HG02588 (cell line): ENCODE measurements around the gene IPO13.
A peak's percentile ranks its signal among the peaks of the same experiment; 100 is the strongest.

Source experiments
- ATAC-seq: cut with Tn5 transposase; IDR thresholded peaks from one replicate; pipeline ENCODE4 v1.9.1; 2021; ENCODE audit warnings: mild to moderate bottlenecking, moderate library complexity; ENCODE audit not compliant: unreplicated experiment

Gene IPO13

DNA sequence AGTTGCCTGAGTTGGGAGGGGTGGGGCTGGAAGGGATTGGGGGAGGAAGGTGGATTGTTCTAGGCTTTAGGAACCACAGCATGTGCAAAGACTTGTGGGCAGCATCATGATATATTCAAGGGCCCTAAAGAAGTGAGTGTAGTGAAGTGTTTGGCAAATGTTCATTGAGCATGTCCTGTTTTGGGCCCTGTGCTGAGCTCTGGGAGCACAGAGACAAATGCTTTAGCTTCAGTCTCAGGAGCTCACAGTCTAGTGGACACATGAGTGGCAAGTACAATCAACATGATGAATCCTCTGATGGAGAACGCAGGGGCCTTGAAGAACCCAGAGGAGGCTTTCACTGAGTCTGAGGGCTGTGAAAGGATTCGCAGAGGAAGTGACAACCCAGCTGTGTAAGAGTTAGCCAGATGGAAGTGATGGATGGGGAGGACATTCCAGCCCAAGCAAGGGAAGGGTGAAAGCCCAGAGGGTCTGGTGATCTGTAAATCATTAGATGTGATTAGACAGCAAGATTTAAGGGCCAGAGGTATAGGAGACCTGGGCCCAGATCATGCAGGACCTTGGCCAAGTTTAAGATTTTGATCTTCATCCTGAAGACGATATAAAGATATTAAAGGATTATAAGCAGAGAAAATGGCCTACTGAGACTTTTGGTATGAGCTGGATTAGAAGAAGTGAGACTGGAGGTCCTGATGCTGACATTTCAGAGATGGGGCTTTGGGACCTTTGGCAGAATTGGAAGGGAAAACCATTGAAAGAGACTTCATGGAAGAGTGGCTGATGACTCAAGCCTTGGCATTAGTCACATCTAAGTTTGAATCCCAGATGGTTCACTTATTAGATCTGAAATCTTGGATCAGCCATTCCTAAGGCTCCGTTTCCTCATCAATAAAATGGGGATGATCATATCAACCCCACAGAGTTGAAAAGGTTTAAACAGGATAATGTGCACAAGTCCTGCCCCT is 4.6 kb downstream of the IPO13 start:
- ATAC-seq = no peak

GRCh38 chr1:43952731-43953346 is 6.1 kb downstream of the IPO13 start:
- no peak for ATAC-seq

- no peak for ATAC-seq
Observed at GRCh38 chr1:43953361-43953760, 6.6 kb downstream of the IPO13 start.

DNA sequence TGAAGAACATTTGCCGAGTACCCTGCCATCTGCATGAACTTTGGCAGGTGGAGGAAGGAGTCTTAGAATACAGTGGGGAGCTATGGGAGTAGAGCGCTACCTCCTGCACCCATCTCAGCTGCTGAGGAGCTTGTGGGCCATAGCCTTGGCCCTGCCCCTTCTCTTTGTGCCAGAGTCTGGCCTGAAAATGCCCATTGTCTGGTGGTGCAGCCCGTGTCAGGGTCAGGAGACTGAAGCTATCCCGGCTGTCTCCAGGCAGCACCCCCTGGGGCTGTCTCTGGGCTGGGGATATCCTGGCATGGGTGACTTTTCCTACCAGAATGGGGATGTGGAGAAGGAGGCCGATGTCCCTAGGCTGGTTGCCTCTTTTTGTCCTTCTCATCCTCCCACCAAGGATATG is 7.3 kb downstream of the IPO13 start:
- no peak for ATAC-seq

- no peak for ATAC-seq
Observed at GRCh38 chr1:43956234-43956633, 9.5 kb downstream of the IPO13 start.

GRCh38 chr1:43957407-43958040 is 10.8 kb downstream of the IPO13 start:
- no peak for ATAC-seq

GRCh38 chr1:43958351-43959255 is 11.9 kb downstream of the IPO13 start:
- ATAC-seq = no peak

DNA sequence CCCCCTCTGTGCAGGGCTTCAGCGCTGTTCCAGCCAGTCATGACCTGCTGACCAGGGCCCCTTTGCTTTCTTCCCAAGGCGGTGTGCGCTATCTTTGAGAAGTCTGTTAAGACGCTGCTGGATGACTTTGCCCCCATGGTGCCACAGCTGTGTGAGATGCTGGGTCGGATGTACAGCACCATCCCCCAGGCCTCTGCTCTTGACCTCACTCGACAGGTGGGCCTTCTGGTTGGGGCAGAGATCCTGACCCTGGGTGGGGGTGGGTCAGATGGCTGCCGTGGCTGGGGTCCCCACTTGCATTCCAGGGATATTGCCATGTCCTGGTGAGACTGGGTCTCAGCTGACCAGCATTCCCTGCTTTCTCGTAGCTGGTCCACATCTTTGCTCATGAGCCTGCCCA is 14.0 kb downstream of the IPO13 start:
- ATAC-seq = no peak

DNA sequence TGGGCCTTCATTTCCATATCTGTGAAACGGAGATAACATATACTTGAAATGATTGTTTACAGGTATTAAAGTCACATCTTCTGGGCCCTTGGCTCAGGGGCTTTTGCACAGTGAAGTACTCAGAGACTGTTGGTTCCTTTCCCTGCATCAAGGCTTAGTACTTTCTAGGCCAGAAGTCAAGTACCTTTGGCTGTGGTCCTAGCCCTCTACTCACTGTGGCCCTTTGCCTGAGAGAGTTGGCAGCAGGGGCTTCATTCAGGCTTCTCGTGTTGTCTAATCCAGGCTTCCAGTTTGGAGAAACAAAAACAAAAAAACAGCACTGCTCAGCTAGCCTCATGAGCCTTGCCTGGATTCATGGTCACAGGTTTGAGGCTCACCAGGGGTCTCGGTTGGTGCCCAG is 14.9 kb downstream of the IPO13 start:
- no peak for ATAC-seq

DNA sequence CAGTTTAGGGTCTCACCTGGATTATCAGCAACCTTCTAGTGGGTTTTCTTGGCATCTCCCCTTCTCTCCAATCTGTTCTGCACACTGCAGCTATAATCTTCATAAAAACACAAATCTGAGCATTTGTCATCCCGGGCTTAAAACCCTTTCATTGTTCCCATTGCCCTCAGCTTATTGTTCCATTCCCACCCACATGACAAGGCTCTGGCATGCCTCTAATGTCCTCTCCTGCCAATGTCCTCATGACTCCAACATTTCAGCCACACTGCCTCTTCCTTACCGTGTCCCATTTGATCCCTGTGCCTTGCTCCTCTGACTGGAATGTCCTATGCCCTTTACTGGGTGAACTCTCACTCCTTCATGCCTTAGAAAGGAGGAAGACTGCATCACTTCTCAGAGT is 15.6 kb downstream of the IPO13 start:
- ATAC-seq = no peak

DNA sequence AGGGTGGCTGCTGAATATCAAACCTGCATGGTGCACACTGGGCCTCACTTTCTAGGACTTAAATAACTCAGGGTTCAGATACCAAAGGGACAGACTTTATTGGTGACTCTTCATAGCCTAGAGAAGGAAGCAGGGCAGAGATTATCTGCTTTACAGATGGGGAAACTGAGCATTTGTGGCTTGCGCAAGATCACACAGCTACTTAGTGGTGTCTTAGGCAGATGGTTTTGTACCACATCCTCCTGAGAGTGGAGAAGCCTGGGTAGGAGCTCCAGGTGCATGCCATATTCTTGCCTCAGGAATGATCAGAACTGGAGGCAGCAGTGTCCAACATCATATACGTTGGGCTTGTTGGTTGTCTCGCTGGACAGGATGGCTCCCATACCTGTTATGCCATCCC is 16.3 kb downstream of the IPO13 start:
- no peak for ATAC-seq

GRCh38 chr1:43963890-43964289 is 17.1 kb downstream of the IPO13 start:
- ATAC-seq = no peak

- ATAC-seq = no peak
Observed at GRCh38 chr1:43965316-43965715, 18.6 kb downstream of the IPO13 start.

- ATAC-seq = no peak
Observed at GRCh38 chr1:43968348-43968948, 21.7 kb downstream of the IPO13 start.

GRCh38 chr1:43969416-43969745 is 22.6 kb downstream of the IPO13 start:
- ATAC-seq = no peak

DNA sequence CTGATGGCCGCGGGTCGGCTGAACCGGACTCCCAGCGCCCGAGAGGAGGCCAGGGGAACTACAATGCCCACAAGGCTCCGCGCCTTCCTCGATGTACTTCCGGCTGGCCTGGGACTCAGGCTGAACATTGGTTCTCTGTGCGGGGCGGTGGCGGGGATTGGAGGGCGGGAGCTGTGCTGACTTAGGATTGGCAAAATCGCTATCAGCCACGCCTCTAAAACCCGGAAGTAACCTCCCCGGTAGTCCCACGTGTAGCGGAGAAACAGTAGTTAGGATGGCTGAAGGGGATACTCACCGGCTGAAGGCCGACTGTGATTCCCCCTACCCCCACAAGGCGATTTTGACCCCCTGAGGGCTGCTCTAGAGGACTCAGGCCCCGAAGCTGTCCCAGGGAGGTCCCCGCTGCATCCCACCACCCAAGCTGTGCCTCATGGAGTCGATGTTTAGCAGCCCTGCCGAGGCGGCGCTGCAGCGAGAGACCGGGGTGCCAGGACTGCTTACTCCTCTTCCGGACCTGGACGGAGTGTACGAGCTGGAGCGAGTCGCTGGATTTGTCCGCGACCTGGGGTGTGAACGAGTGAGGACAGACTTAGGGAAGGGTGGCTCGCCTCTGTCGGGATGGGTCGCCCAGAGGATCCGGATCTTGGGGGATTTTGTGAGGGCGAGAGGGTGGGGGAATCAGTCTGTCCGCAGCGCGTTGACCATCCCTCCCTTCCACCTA is 23.2 kb downstream of the IPO13 start, which contains the start of gene DPH2:
Gene DPH2, plus strand, starts transcription at position 265 of the 721 bp plus-strand sequence. Its CDS starts 166 bp downstream, at position 431.
- ATAC-seq = peak; percentile 75

DNA sequence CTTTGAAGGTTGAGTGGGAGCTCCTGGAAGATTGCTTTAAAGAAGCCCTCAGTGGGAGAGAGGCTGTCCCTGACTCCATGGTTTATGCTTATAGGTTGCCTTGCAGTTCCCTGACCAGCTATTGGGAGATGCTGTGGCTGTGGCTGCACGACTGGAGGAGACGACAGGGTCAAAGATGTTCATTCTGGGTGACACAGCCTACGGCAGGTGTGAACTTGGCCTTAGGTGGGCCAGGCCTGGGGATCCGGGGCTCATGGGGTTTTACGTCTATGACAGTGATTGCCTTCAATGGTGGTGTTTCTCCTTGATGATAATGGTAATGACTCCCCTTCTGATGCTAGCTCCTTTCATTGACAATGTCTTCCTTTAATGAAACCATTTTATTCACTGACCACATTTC is 23.8 kb downstream of the IPO13 start:
- no peak for ATAC-seq

- ATAC-seq = no peak
Observed at GRCh38 chr1:43970911-43971310, 24.2 kb downstream of the IPO13 start.

DNA sequence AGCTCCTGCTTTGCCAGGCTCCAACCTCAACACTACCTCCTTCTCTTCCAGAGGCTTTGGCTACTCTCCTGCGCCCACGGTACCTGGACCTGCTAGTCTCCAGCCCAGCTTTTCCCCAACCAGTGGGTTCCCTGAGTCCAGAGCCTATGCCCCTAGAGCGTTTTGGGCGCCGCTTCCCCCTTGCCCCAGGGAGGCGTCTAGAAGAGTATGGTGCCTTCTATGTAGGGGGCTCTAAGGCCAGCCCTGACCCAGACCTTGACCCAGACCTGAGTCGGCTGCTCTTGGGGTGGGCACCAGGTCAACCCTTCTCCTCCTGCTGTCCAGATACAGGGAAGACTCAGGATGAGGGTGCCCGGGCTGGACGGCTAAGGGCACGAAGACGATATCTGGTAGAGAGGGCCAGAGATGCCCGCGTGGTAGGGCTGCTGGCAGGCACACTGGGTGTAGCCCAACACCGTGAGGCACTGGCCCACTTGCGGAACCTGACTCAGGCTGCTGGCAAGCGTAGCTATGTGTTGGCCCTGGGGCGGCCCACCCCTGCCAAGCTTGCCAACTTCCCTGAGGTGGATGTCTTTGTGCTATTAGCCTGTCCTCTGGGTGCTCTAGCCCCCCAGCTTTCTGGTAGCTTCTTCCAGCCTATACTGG is 24.7 kb downstream of the IPO13 start:
- ATAC-seq = no peak
